Endodermal cell (in vitro differentiated cells): ENCODE results near the gene THAP8. TPM values are rescaled to one million over a fixed set of nuclear protein-coding genes. Genes with fewer than 3 reads are reported as not detected.

Source experiments
- DNase-seq: peaks from one replicate; pipeline ENCODE4 v3.0.0-alpha.2; 2017
- H3K27ac ChIP-seq: 2 replicates; pipeline ENCODE4 v1.5.1; 2013; ENCODE audit warnings: mild to moderate bottlenecking, low read depth, low read length, moderate library complexity
- H3K27me3 ChIP-seq: 2 replicates; pipeline ENCODE4 v1.6.1; 2013; ENCODE audit warnings: mild to moderate bottlenecking, low read length, moderate library complexity; ENCODE audit not compliant: insufficient read depth, control insufficient read depth, poor library complexity, severe bottlenecking
- H3K36me3 ChIP-seq: 2 replicates; pipeline ENCODE4 v1.7.0; 2013; ENCODE audit warnings: mild to moderate bottlenecking, low read length, moderate library complexity; ENCODE audit not compliant: control insufficient read depth, insufficient read depth
- H3K4me1 ChIP-seq: one replicate; pipeline ENCODE4 v1.7.0; 2013; ENCODE audit warnings: low read length; ENCODE audit not compliant: control insufficient read depth, insufficient read depth
- H3K4me3 ChIP-seq: 2 replicates; pipeline ENCODE4 v1.5.1; 2013; ENCODE audit warnings: mild to moderate bottlenecking, low read length, moderate library complexity
- H3K9ac ChIP-seq: 2 replicates; pipeline ENCODE4 v1.6.1; 2013; ENCODE audit warnings: mild to moderate bottlenecking, low read length, moderate library complexity; ENCODE audit not compliant: poor library complexity, severe bottlenecking; ENCODE audit errors: extremely low read depth
- H3K9me3 ChIP-seq: 2 replicates; pipeline ENCODE4 v1.6.1; 2013; ENCODE audit warnings: mild to moderate bottlenecking, low read length, moderate library complexity; ENCODE audit not compliant: control insufficient read depth
- H3K27ac Mint-ChIP-seq: 2 replicates; pipeline ENCODE4 v1.8.0; 2020; ENCODE audit warnings: mixed read lengths
- H3K27me3 Mint-ChIP-seq: 2 replicates; pipeline ENCODE4 v1.8.0; 2021; ENCODE audit warnings: mild to moderate bottlenecking, mixed read lengths; ENCODE audit not compliant: insufficient read depth
- H3K36me3 Mint-ChIP-seq: 2 replicates; pipeline ENCODE4 v1.8.0; 2020; ENCODE audit warnings: low read depth, mixed read lengths
- H3K4me1 Mint-ChIP-seq: 2 replicates; pipeline ENCODE4 v1.8.0; 2020; ENCODE audit warnings: mixed read lengths
- H3K4me3 Mint-ChIP-seq: 2 replicates; pipeline ENCODE4 v1.8.0; 2020; ENCODE audit warnings: mild to moderate bottlenecking, moderate library complexity, mixed read lengths
- H3K9me3 Mint-ChIP-seq: 2 replicates; pipeline ENCODE4 v1.8.0; 2020; ENCODE audit warnings: mild to moderate bottlenecking, mixed read lengths
- CTCF ChIP-seq: fragments of 200-600 bp; sonication (generic); conservative IDR thresholded peaks from 2 replicates; pipeline ENCODE4 v1.5.0; 2021; ENCODE audit warnings: antibody characterized with exemption, mild to moderate bottlenecking
- WGBS, 2 experiments: methylation state at CpG; one replicate each; pipeline versions ENCODE4 v1.1.5 to v1.1.7; 2013; ENCODE audit warnings: missing lambda C conversion rate in 2 of 2, mixed read lengths in 1 of 2; ENCODE audit not compliant: insufficient coverage in 1 of 2, insufficient read length in 1 of 2; 5-methylcytosine and 5-hydroxymethylcytosine counted together
- total RNA-seq, 2 donors: library from RNA; stranded (reverse); fragmentation: NEBNext Ultra II Directional in 1 of 2; extraction: Animal tissue kit (Norgen Biotek cat#: 25700) in 1 of 2; gene quantifications; 2 replicates in 1 of 2; 3 replicates in 1 of 2; pipeline ENCODE4 v1.2.1, GENCODE V29; 2021

Gene THAP8
- total RNA-seq, 2 donors from 2014 or later: 6.7 to 8.9 TPM

- Mint-ChIP-seq H3K9me3 (no peaks in the 10 kb centered on the region), H3K27ac (no peak overlapping the region), H3K4me3 (no peak overlapping the region), H3K36me3 (peaks cover 51% of the 10 kb centered on the region), H3K27me3 (no peaks in the 10 kb centered on the region), H3K4me1 (no peaks in the 10 kb centered on the region)
- 86 to 100% methylated on average over 1 to 6 of the region's 6 CpGs for WGBS, 2 experiments
- Histone ChIP-seq H3K27me3 (no peaks in the 10 kb centered on the region), H3K9ac (no peak overlapping the region), H3K4me3 (no peak overlapping the region), H3K27ac (no peak overlapping the region), H3K4me1 (no peaks in the 10 kb centered on the region), H3K9me3 (no peaks in the 10 kb centered on the region), H3K36me3 (peaks cover 58% of the 10 kb centered on the region)
- no peak for DNase-seq
- no peak for TF ChIP-seq CTCF
Measured at GRCh38 chr19:36093687-36094086, 39.6 kb upstream of the THAP8 start.

- Histone ChIP-seq H3K4me3 (no peak overlapping the region), H3K27ac (no peak overlapping the region), H3K9ac (no peak overlapping the region), H3K9me3 (no peaks in the 10 kb centered on the region), H3K36me3 (peaks cover 57% of the 10 kb centered on the region), H3K4me1 (no peaks in the 10 kb centered on the region), H3K27me3 (no peaks in the 10 kb centered on the region)
- Mint-ChIP-seq H3K4me1 (no peaks in the 10 kb centered on the region), H3K36me3 (peaks cover 50% of the 10 kb centered on the region), H3K27ac (no peak overlapping the region), H3K4me3 (no peak overlapping the region), H3K27me3 (no peaks in the 10 kb centered on the region), H3K9me3 (no peaks in the 10 kb centered on the region)
- 84 to 100% methylated on average over 2 to 4 of the region's 5 CpGs for WGBS, 2 experiments
- DNase-seq: no peak
- no peak for TF ChIP-seq CTCF
Measured at GRCh38 chr19:36093146-36093662, 39.1 kb upstream of the THAP8 start.

- H3K4me1 ChIP-seq: no peaks in the 10 kb centered on the region
- no peak overlapping the region for H3K27ac Mint-ChIP-seq
- H3K9me3 ChIP-seq: no peaks in the 10 kb centered on the region
- no peak overlapping the region for H3K27ac ChIP-seq
- H3K27me3 ChIP-seq: no peaks in the 10 kb centered on the region
- H3K4me3 Mint-ChIP-seq: no peak overlapping the region
- DNase-seq: no peak
- no peak overlapping the region for H3K9ac ChIP-seq
- no peaks in the 10 kb centered on the region for H3K27me3 Mint-ChIP-seq
- peaks cover 62% of the 10 kb centered on the region for H3K36me3 ChIP-seq
- no peak overlapping the region for H3K4me3 ChIP-seq
- peaks cover 52% of the 10 kb centered on the region for H3K36me3 Mint-ChIP-seq
- H3K9me3 Mint-ChIP-seq: no peaks in the 10 kb centered on the region
- no peak for TF ChIP-seq CTCF
- no peaks in the 10 kb centered on the region for H3K4me1 Mint-ChIP-seq
- WGBS, 2 experiments: 88 to 97% methylated on average over 6 to 7 of the region's 7 CpGs
Measured at GRCh38 chr19:36092566-36092965, 38.5 kb upstream of the THAP8 start.
